IMR-90 (cell line): ENCODE data around the gene FAAP100. TPM values are rescaled to one million over a fixed set of nuclear protein-coding genes. Genes with fewer than 3 reads are reported as not detected.

ENCODE experiments used
- ATAC-seq: fragments of 200-7000 bp; cut with Tn5 transposase; 2 replicates; pipeline ENCODE4 v1.9.1; 2020; ENCODE audit warnings: low read depth, mild to moderate bottlenecking, moderate library complexity
- BruUV-seq: library from RNA; stranded (reverse); fragments of 400-500 nt; replicated peaks from 2 replicates; lab custom pipeline; 2021; lab: Mats Ljungman, UMichigan
- CTCF ChIA-PET: fragments of 300-600 bp; formaldehyde crosslinking; extraction: SDS; loops from one replicate; lab custom pipeline; 2021; ENCODE audit warnings: antibody characterized with exemption; lab: Yijun Ruan, JAX
- POLR2A ChIA-PET: fragments of 300-600 bp; sonication (Branson Sonifier 250); formaldehyde crosslinking; loops from one replicate; lab custom pipeline; 2022; ENCODE audit warnings: antibody characterized with exemption; ENCODE audit not compliant: unreplicated experiment; lab: Charles Lee
- DNase-seq: peaks from one replicate; pipeline ENCODE4 v3.0.0; 2013
- H2AFZ ChIP-seq: replicated peaks from 2 replicates; pipeline ENCODE3; 2013; ENCODE audit warnings: low read length, mild to moderate bottlenecking; ENCODE audit not compliant: poor library complexity
- H2AK5ac ChIP-seq: 2 replicates; pipeline ENCODE4 v1.6.1; 2013; ENCODE audit warnings: low read depth, low read length, inconsistent platforms
- H2AK9ac ChIP-seq: replicated peaks from 2 replicates; pipeline ENCODE3; 2013; ENCODE audit warnings: mild to moderate bottlenecking, low read depth, low read length, moderate library complexity; ENCODE audit not compliant: poor library complexity
- H2BK120ac ChIP-seq: 2 replicates; pipeline ENCODE4 v1.6.1; 2013; ENCODE audit warnings: low read depth, low read length, inconsistent platforms
- H2BK15ac ChIP-seq: 3 replicates; pipeline ENCODE4 v1.6.1; 2013; ENCODE audit warnings: low read depth, low read length, inconsistent platforms
- H2BK20ac ChIP-seq: 2 replicates; pipeline ENCODE4 v1.6.1; 2013; ENCODE audit warnings: low read depth, mild to moderate bottlenecking, inconsistent platforms, low read length, moderate library complexity
- H2BK5ac ChIP-seq: 2 replicates; pipeline ENCODE4 v1.6.1; 2013; ENCODE audit warnings: mild to moderate bottlenecking, low read depth, low read length, inconsistent platforms; ENCODE audit not compliant: poor library complexity, severe bottlenecking
- H3K14ac ChIP-seq: replicated peaks from 2 replicates; pipeline ENCODE4 v1.6.1; 2013; ENCODE audit warnings: low read depth, low read length, inconsistent platforms
- H3K18ac ChIP-seq: 2 replicates; pipeline ENCODE4 v1.6.1; 2013; ENCODE audit warnings: low read depth, low read length, control low read depth
- H3K23ac ChIP-seq: 2 replicates; pipeline ENCODE4 v1.6.1; 2013; ENCODE audit warnings: low read depth, low read length, inconsistent platforms
- H3K27ac ChIP-seq: 2 replicates; pipeline ENCODE4 v1.5.1; 2013; ENCODE audit warnings: mild to moderate bottlenecking, control low read depth, low read length; ENCODE audit not compliant: insufficient read depth
- H3K27me3 ChIP-seq: 2 replicates; pipeline ENCODE4 v1.6.1; 2013; ENCODE audit warnings: low read length; ENCODE audit not compliant: control insufficient read depth, insufficient read depth
- H3K36me3 ChIP-seq: 2 replicates; pipeline ENCODE4 v1.6.1; 2013; ENCODE audit warnings: low read length, mixed read lengths; ENCODE audit not compliant: control insufficient read depth, insufficient read depth
- H3K4ac ChIP-seq: 2 replicates; pipeline ENCODE4 v1.6.1; 2013; ENCODE audit warnings: low read depth, low read length, inconsistent platforms
- H3K4me1 ChIP-seq: 2 replicates; pipeline ENCODE4 v1.6.1; 2013; ENCODE audit warnings: low read length, mixed read lengths; ENCODE audit not compliant: control insufficient read depth, insufficient read depth
- H3K4me2 ChIP-seq: 2 replicates; pipeline ENCODE4 v1.6.1; 2013; ENCODE audit warnings: low read depth, mild to moderate bottlenecking, control low read depth, low read length, moderate library complexity
- H3K4me3 ChIP-seq: 2 replicates; pipeline ENCODE4 v1.5.1; 2013; ENCODE audit warnings: low read depth, mild to moderate bottlenecking, control low read depth, low read length, moderate library complexity; ENCODE audit not compliant: insufficient read depth
- H3K56ac ChIP-seq: 2 replicates; pipeline ENCODE4 v1.6.1; 2013; ENCODE audit warnings: low read length, inconsistent platforms; ENCODE audit not compliant: insufficient read depth; ENCODE audit errors: extremely low read depth
- H3K79me1 ChIP-seq, 2 experiments: 2 replicates each; pipeline ENCODE4 v1.6.1; 2013; ENCODE audit warnings: low read length in 2 of 2, inconsistent platforms in 1 of 2, low read depth in 1 of 2
- H3K9ac ChIP-seq: 2 replicates; pipeline ENCODE4 v1.6.1; 2013; ENCODE audit warnings: low read depth, low read length, control low read depth
- H3K9me1 ChIP-seq: 2 replicates; pipeline ENCODE4 v1.6.1; 2013; ENCODE audit warnings: low read length, inconsistent platforms; ENCODE audit not compliant: insufficient read depth
- H3K9me3 ChIP-seq: 2 replicates; pipeline ENCODE4 v1.6.1; 2013; ENCODE audit warnings: low read length; ENCODE audit not compliant: control insufficient read depth, insufficient read depth
- H4K20me1 ChIP-seq: 2 replicates; pipeline ENCODE4 v1.6.1; 2013; ENCODE audit warnings: low read length, inconsistent platforms; ENCODE audit not compliant: insufficient read depth
- H4K5ac ChIP-seq: 2 replicates; pipeline ENCODE4 v1.6.1; 2013; ENCODE audit warnings: mild to moderate bottlenecking, low read depth, low read length, control low read depth
- H4K8ac ChIP-seq, 2 experiments: 2 replicates each; pipeline ENCODE4 v1.6.1; 2013; ENCODE audit warnings: low read depth in 2 of 2, low read length in 2 of 2, control low read depth in 1 of 2, inconsistent platforms in 1 of 2
- H4K91ac ChIP-seq: 2 replicates; pipeline ENCODE4 v1.6.1; 2013; ENCODE audit warnings: low read depth, low read length, inconsistent platforms; ENCODE audit not compliant: insufficient read depth
- CEBPB ChIP-seq: IDR thresholded peaks from 2 replicates; pipeline ENCODE4 v1.6.1; 2012; ENCODE audit warnings: low read depth, low read length, improper control_type of control experiment
- CTCF ChIP-seq: conservative IDR thresholded peaks from 2 replicates; pipeline ENCODE4 v1.5.1; 2012; ENCODE audit warnings: mild to moderate bottlenecking, low read depth, low read length, improper control_type of control experiment
- ELK1 ChIP-seq: fragments of 150-350 bp; IDR thresholded peaks from 2 replicates; pipeline ENCODE4 v1.6.1; 2016; ENCODE audit warnings: low read depth, mild to moderate bottlenecking, low read length, moderate library complexity, borderline replicate concordance
- FOS ChIP-seq: fragments of 150-350 bp; IDR thresholded peaks from 2 replicates; pipeline ENCODE4 v1.6.1; 2016; ENCODE audit warnings: low read depth, low read length
- MAFK ChIP-seq: IDR thresholded peaks from 2 replicates; pipeline ENCODE4 v1.6.1; 2012; ENCODE audit warnings: low read depth, low read length, improper control_type of control experiment
- MAZ ChIP-seq: IDR thresholded peaks from 2 replicates; pipeline ENCODE4 v1.6.1; 2012; ENCODE audit warnings: low read depth, mild to moderate bottlenecking, low read length, improper control_type of control experiment, moderate library complexity, borderline replicate concordance
- NFE2L2 ChIP-seq: fragments of 150-350 bp; IDR thresholded peaks from 2 replicates; pipeline ENCODE4 v1.6.1; 2016; ENCODE audit warnings: low read depth, mild to moderate bottlenecking, low read length
- POLR2A ChIP-seq: IDR thresholded peaks from 2 replicates; pipeline ENCODE4 v1.6.1; 2012; ENCODE audit warnings: mild to moderate bottlenecking, low read depth, low read length
- RCOR1 ChIP-seq: IDR thresholded peaks from 2 replicates; pipeline ENCODE4 v1.6.1; 2012; ENCODE audit warnings: mild to moderate bottlenecking, low read length, improper control_type of control experiment; ENCODE audit not compliant: insufficient replicate concordance
- RFX5 ChIP-seq: IDR thresholded peaks from 2 replicates; pipeline ENCODE4 v1.8.0; 2012; ENCODE audit warnings: low read depth, mild to moderate bottlenecking, low read length, moderate library complexity
- SMC3 ChIP-seq: fragments of 150-350 bp; IDR thresholded peaks from 2 replicates; pipeline ENCODE4 v1.6.1; 2016; ENCODE audit warnings: low read depth, mild to moderate bottlenecking, antibody characterized with exemption, low read length, moderate library complexity
- WGBS, 2 experiments: methylation state at CpG; one replicate each; pipeline versions ENCODE4 v1.1.5 to v1.1.7; 2013; ENCODE audit warnings: missing lambda C conversion rate in 2 of 2; ENCODE audit not compliant: insufficient read length in 1 of 2; ENCODE audit errors: extremely low coverage in 2 of 2; 5-methylcytosine and 5-hydroxymethylcytosine counted together
- dilution Hi-C: fragments of 300-500 bp; cut with HindIII; formaldehyde crosslinking; loops from one replicate; pipeline ENCODE4 v1.14.3; 2018; ENCODE audit warnings: low sequenced_read_pairs; ENCODE audit not compliant: unreplicated experiment
- in situ Hi-C: fragments of 300-500 bp; cut with MboI; formaldehyde crosslinking; loops from 3 replicates; pipeline ENCODE4 v1.14.3; 2019; ENCODE audit warnings: low sequenced_read_pairs, inconsistent platforms, mixed read lengths
- intact Hi-C: fragments of 100-400 bp; cut with micrococcal nuclease; formaldehyde crosslinking; loops from 2 replicates; pipeline ENCODE4 v1.10.0; 2022
- polyA plus RNA-seq, 3 experiments: library from polyadenylated mRNA; depleted of rRNA; stranded (reverse); fragments of >200 nt; gene quantifications; 2 replicates each; pipeline ENCODE4 v1.2.3, GENCODE V29; 2012; ENCODE audit warnings: low replicate concordance in 1 of 3
- total RNA-seq: library from RNA; depleted of rRNA; stranded (reverse); fragments of >200 nt; gene quantifications from 2 replicates; pipeline ENCODE4 v1.2.3, GENCODE V29; 2012

FAAP100 gene
- total and polyA plus RNA-seq, 2 of the 4 experiments (the other 2 are of a cell fraction): 7.9 to 24.8 TPM

- Histone ChIP-seq H3K9me3 (no peaks in the 10 kb centered on the region), H3K4me3 (peak overlapping the region; percentile 100), H3K18ac (peak overlapping the region; percentile 90; the same call in 1 of the 2 replicates), H2BK120ac (peak overlapping the region; percentile 81; the same call in 1 of the 2 replicates), H2BK20ac (no peak overlapping the region), H4K5ac (peak overlapping the region; percentile 91; the same call in 1 of the 2 replicates), H3K9me1 (peaks cover 17% of the 10 kb centered on the region), H4K20me1 (peaks cover 41% of the 10 kb centered on the region), H3K23ac (peak overlapping the region; percentile 8), H3K4me1 (peaks cover 22% of the 10 kb centered on the region), H3K56ac (peak overlapping the region; percentile 54), H2BK15ac (no peak overlapping the region), H3K4me2 (peak overlapping the region; percentile 98), H3K9ac (peak overlapping the region; percentile 98), H2BK5ac (peak overlapping the region; percentile 88), H3K36me3 (peaks cover 32% of the 10 kb centered on the region), H2AK9ac (peak overlapping the region; percentile 98), H3K14ac (peak overlapping the region; percentile 81), H3K27me3 (no peaks in the 10 kb centered on the region), H3K79me1 (peaks cover 17 to 70% of the 10 kb centered on the region in 2 experiments), H2AK5ac (0 out of 2 replicates have a peak overlapping the region, but pooled peaks have one; percentile 24), H3K4ac (peak overlapping the region; percentile 95), H2AFZ (peak overlapping the region; percentile 96), H4K8ac (peak overlapping the region; percentile 66 to 96; a peak in 2 of 4 replicates), H3K27ac (peak overlapping the region; percentile 94), H4K91ac (peak overlapping the region; percentile 88; the same call in 1 of the 2 replicates)
- ChIA-PET CTCF (no interaction called here), POLR2A (no interaction called here)
- TF ChIP-seq RFX5 (no peak), CTCF (no peak), FOS (no peak), POLR2A (no peak), MAZ (no peak), CEBPB (no peak), SMC3 (no peak), NFE2L2 (no peak), RCOR1 (no peak), MAFK (no peak), ELK1 (no peak)
- ATAC-seq: peak; percentile 24
- WGBS, 2 experiments: 4% methylated on average over 27 of the region's 69 CpGs; no CpG with 5 or more reads in 1 of the 2 experiments
- no TSS peak for BruUV-seq
- dilution Hi-C loops: no loop called here
- peak; percentile 16 for DNase-seq
- in situ Hi-C loops: no loop called here
- intact Hi-C loops: no loop called here
Observed at GRCh38 chr17:81551458-81552243, 502 bp downstream of the FAAP100 start.
